WTC11 (cell line): ENCODE data around the gene ARHGEF25. TPM values are rescaled to one million over a fixed set of nuclear protein-coding genes. Genes with fewer than 3 reads are reported as not detected.

Experiments used
- ATAC-seq: fragments of 200-7000 bp; cut with Tn5 transposase; 2 replicates; pipeline ENCODE4 v1.10.0; 2021; ENCODE audit warnings: mild to moderate bottlenecking, moderate library complexity
- CTCF ChIA-PET: fragments of 300-600 bp; sonication (Branson Sonifier 250); formaldehyde crosslinking; loops from one replicate; lab custom pipeline; 2021; ENCODE audit warnings: antibody characterized with exemption; lab: Charles Lee
- POLR2A ChIA-PET: fragments of 350-600 bp; sonication (Branson Sonifier 250); formaldehyde crosslinking; loops from one replicate; lab custom pipeline; 2021; ENCODE audit warnings: antibody characterized with exemption; lab: Charles Lee
- DNase-seq: peaks from one replicate; pipeline ENCODE4 v3.0.0; 2021; ENCODE audit warnings: low spot score
- H3K27ac Mint-ChIP-seq: 2 replicates; pipeline ENCODE4 v1.8.0; 2021; ENCODE audit warnings: mixed read lengths
- H3K27me3 Mint-ChIP-seq: 2 replicates; pipeline ENCODE4 v1.8.0; 2021; ENCODE audit warnings: low read depth, mild to moderate bottlenecking, moderate library complexity, mixed read lengths
- H3K36me3 Mint-ChIP-seq: 2 replicates; pipeline ENCODE4 v1.8.0; 2021; ENCODE audit warnings: mixed read lengths
- H3K4me1 Mint-ChIP-seq: 2 replicates; pipeline ENCODE4 v1.8.0; 2022; ENCODE audit warnings: mixed read lengths
- H3K4me3 Mint-ChIP-seq: 2 replicates; pipeline ENCODE4 v1.8.0; 2021; ENCODE audit warnings: mild to moderate bottlenecking, moderate library complexity, mixed read lengths
- H3K9me3 Mint-ChIP-seq: 2 replicates; pipeline ENCODE4 v1.8.0; 2021; ENCODE audit warnings: mixed read lengths
- AFF4 ChIP-seq: sonication (generic); formaldehyde crosslinking; IDR thresholded peaks from 2 replicates; pipeline ENCODE4 v1.8.1; 2023; ENCODE audit warnings: mild to moderate bottlenecking, missing genetic modification reagents, borderline replicate concordance
- ATF2 ChIP-seq: sonication (generic); formaldehyde crosslinking; IDR thresholded peaks from 2 replicates; pipeline ENCODE4 v1.8.1; 2022; ENCODE audit warnings: low read depth, missing genetic modification reagents, borderline replicate concordance
- FOXJ3 ChIP-seq: sonication (generic); formaldehyde crosslinking; IDR thresholded peaks from 2 replicates; pipeline ENCODE4 v1.9.0; 2021; ENCODE audit warnings: missing genetic modification reagents, mild to moderate bottlenecking, borderline replicate concordance
- FOXP4 ChIP-seq: sonication (generic); formaldehyde crosslinking; IDR thresholded peaks from 2 replicates; pipeline ENCODE4 v1.8.0; 2022; ENCODE audit warnings: mild to moderate bottlenecking, missing genetic modification reagents
- IRF1 ChIP-seq: sonication (generic); formaldehyde crosslinking; IDR thresholded peaks from 2 replicates; pipeline ENCODE4 v1.8.0; 2023; ENCODE audit warnings: missing genetic modification reagents
- NR1H2 ChIP-seq: sonication (generic); formaldehyde crosslinking; IDR thresholded peaks from 2 replicates; pipeline ENCODE4 v1.9.0; 2021; ENCODE audit warnings: mild to moderate bottlenecking, moderate library complexity, missing genetic modification reagents
- STAT6 ChIP-seq: sonication (generic); formaldehyde crosslinking; conservative IDR thresholded peaks from 2 replicates; pipeline ENCODE4 v1.8.1; 2023; ENCODE audit warnings: mild to moderate bottlenecking, low read depth, missing genetic modification reagents, moderate library complexity
- ZNF317 ChIP-seq: sonication (generic); formaldehyde crosslinking; IDR thresholded peaks from 2 replicates; pipeline ENCODE4 v1.8.1; 2023; ENCODE audit warnings: low read depth, mild to moderate bottlenecking, moderate library complexity, missing genetic modification reagents, borderline replicate concordance
- ZSCAN18 ChIP-seq: fragments of 250-450 bp; sonication (Bioruptor Pico); IDR thresholded peaks from 2 replicates; pipeline ENCODE4 v2.1.2; 2022; ENCODE audit warnings: mild to moderate bottlenecking, moderate library complexity
- total RNA-seq: library from RNA; stranded (reverse); gene quantifications from 3 replicates; pipeline ENCODE4 v1.2.3, GENCODE V29; 2021

Gene ARHGEF25
- total RNA-seq, 1 experiment from 2014 or later, result 11.9 TPM

GRCh38 chr12:57584050-57584449 lies 27.2 kb upstream of the ARHGEF25 start (continued):
- TF ChIP-seq AFF4 (CRISPR knock-in tag), result no peak
- no peak for TF ChIP-seq ATF2 (CRISPR knock-in tag)

- Mint-ChIP-seq H3K36me3 (peaks cover 9% of the 10 kb centered on the region), H3K9me3 (no peaks in the 10 kb centered on the region), H3K4me1 (no peaks in the 10 kb centered on the region; the same call in 1 of the 2 replicates), H3K27me3 (0 out of 2 replicates have a peak, but pooled peaks cover 3% of the 10 kb centered on the region), H3K27ac (no peak overlapping the region), H3K4me3 (no peak overlapping the region)
- DNase-seq (no peak), ATAC-seq (no peak)
- POLR2A ChIA-PET, result no interaction called here
- CTCF ChIA-PET, result interaction anchor here (0.6 to 4.2 kb wide), 9 partner anchors 9 to 371 kb away, joined by 3 to 74 read pairs (median 7); partner anchors contain the start of genes ARHGEF25, B4GALNT1, CYP27B1 and GLI1
- no peak for TF ChIP-seq FOXJ3 (CRISPR knock-in tag)
- TF ChIP-seq ZNF317 (CRISPR knock-in tag), result no peak
- no peak for TF ChIP-seq NR1H2
- no peak for TF ChIP-seq ZSCAN18 (CRISPR knock-in tag)
- no peak for TF ChIP-seq STAT6 (CRISPR knock-in tag)
- no peak for TF ChIP-seq FOXP4 (CRISPR knock-in tag)
- TF ChIP-seq IRF1, result no peak
- TF ChIP-seq, all 79 proteins: peak for 0
Observed at GRCh38 chr12:57584690-57585089, 26.5 kb upstream of the ARHGEF25 start.
